A549 (cell line): ENCODE measurements around the gene KDM8. TPM values are rescaled to one million over a fixed set of nuclear protein-coding genes. Genes with fewer than 3 reads are reported as not detected.

Experiments used
- ATAC-seq, 2 experiments: fragments of 200-7000 bp in 1 of 2; fragments of >200 bp in 1 of 2; cut with Nextera tagmentation in 1 of 2; cut with Tn5 transposase in 1 of 2; 3 replicates each; pipeline versions ENCODE4 v1.8.0 to v1.9.1; 2018 to 2020; ENCODE audit warnings: mild to moderate bottlenecking in 1 of 2, moderate library complexity in 1 of 2
- CTCF ChIA-PET: fragments of 300-600 bp; sonication (Branson Sonifier 250); formaldehyde crosslinking; extraction: SDS; loops from one replicate; lab custom pipeline; 2021; ENCODE audit warnings: antibody characterized with exemption, inconsistent platforms; lab: Yijun Ruan, JAX
- POLR2A ChIA-PET: fragments of 350-600 bp; formaldehyde crosslinking; extraction: SDS; loops from one replicate; lab custom pipeline; 2021; ENCODE audit warnings: antibody characterized with exemption, inconsistent platforms; lab: Yijun Ruan, JAX
- DNase-seq, 2 experiments: peaks; one replicate each; pipeline versions ENCODE4 v3.0.0 to v3.0.0-alpha.2; 2011 to 2016; ENCODE audit warnings: low read depth in 1 of 2, low spot score in 1 of 2
- FAIRE-seq: peaks from 2 replicates; lab custom pipeline; 2011; peaks lifted over from hg19 to GRCh38; lab: Jason Lieb, UNC
- H3K27ac ChIP-seq, 2 experiments: fragments of >200 bp; sonication (Bioruptor Twin); formaldehyde crosslinking; 3 replicates each; pipeline ENCODE4 v1.5.1; 2016 to 2017
- H3K4me1 ChIP-seq: fragments of >200 bp; sonication (Bioruptor Twin); formaldehyde crosslinking; 3 replicates; pipeline ENCODE4 v1.6.1; 2016
- H3K4me2 ChIP-seq: fragments of >200 bp; sonication (Bioruptor Twin); formaldehyde crosslinking; 3 replicates; pipeline ENCODE4 v1.6.1; 2016
- H3K4me3 ChIP-seq: fragments of >200 bp; sonication (Bioruptor Twin); formaldehyde crosslinking; 3 replicates; pipeline ENCODE4 v1.5.1; 2016
- H3K9me3 ChIP-seq: fragments of >200 bp; sonication (Bioruptor Twin); formaldehyde crosslinking; 3 replicates; pipeline ENCODE4 v1.6.1; 2016
- BCL3 ChIP-seq: fragments of >200 bp; sonication (Bioruptor Twin); formaldehyde crosslinking; IDR thresholded peaks from 3 replicates; pipeline ENCODE4 v1.6.1; 2016
- CHD2 ChIP-seq: fragments of 150-350 bp; IDR thresholded peaks from 2 replicates; pipeline ENCODE4 v1.6.1; 2014; ENCODE audit warnings: low read length; ENCODE audit not compliant: partially characterized antibody
- CTCF ChIP-seq: fragments of >200 bp; sonication (Bioruptor Twin); formaldehyde crosslinking; IDR thresholded peaks from 3 replicates; pipeline ENCODE4 v1.5.1; 2016
- E2F6 ChIP-seq: IDR thresholded peaks from 2 replicates; pipeline ENCODE4 v1.6.1; 2012; ENCODE audit warnings: low read depth, borderline replicate concordance
- ESRRA ChIP-seq: fragments of 150-350 bp; IDR thresholded peaks from 2 replicates; pipeline ENCODE4 v1.6.1; 2014; ENCODE audit warnings: mild to moderate bottlenecking, low read length, borderline replicate concordance
- FOSB ChIP-seq: fragments of 250-450 bp; sonication (Bioruptor Pico); IDR thresholded peaks from 2 replicates; pipeline ENCODE4 v1.5.0; 2020; ENCODE audit warnings: mild to moderate bottlenecking, moderate library complexity
- FOSL2 ChIP-seq, 2 experiments: fragments of 450-650 bp in 1 of 2; fragments of >200 bp in 1 of 2; sonication (Bioruptor Twin) in 1 of 2; formaldehyde crosslinking; IDR thresholded peaks; 2 replicates each; pipeline versions ENCODE4 v1.5.0 to v1.6.1; 2016 to 2020; ENCODE audit warnings: mild to moderate bottlenecking in 1 of 2, moderate library complexity in 1 of 2
- GATA3 ChIP-seq: IDR thresholded peaks from 2 replicates; pipeline ENCODE4 v1.6.1; 2012; ENCODE audit warnings: borderline replicate concordance
- JUNB ChIP-seq: fragments of >200 bp; sonication (Bioruptor Twin); formaldehyde crosslinking; IDR thresholded peaks from 2 replicates; pipeline ENCODE4 v1.6.1; 2016
- NPAS2 ChIP-seq: fragments of 250-450 bp; sonication (Bioruptor Pico); IDR thresholded peaks from 2 replicates; pipeline ENCODE4 v1.8.0; 2022; ENCODE audit warnings: mild to moderate bottlenecking, moderate library complexity, borderline replicate concordance
- POLR2A ChIP-seq: IDR thresholded peaks from 2 replicates; pipeline ENCODE4 v1.6.1; 2012; ENCODE audit warnings: mild to moderate bottlenecking, low read length
- POLR2AphosphoS2 ChIP-seq: conservative IDR thresholded peaks from 2 replicates; pipeline ENCODE4 v1.6.1; 2012; ENCODE audit warnings: low read length, improper control_type of control experiment, inconsistent platforms
- RARB ChIP-seq: fragments of 250-450 bp; sonication (Bioruptor Pico); IDR thresholded peaks from 2 replicates; pipeline ENCODE4 v1.8.0; 2021; ENCODE audit warnings: mild to moderate bottlenecking, moderate library complexity
- RNF2 ChIP-seq: fragments of 200-600 bp; sonication (generic); IDR thresholded peaks from 2 replicates; pipeline ENCODE4 v1.6.1; 2016; ENCODE audit warnings: low read depth, mild to moderate bottlenecking, antibody characterized with exemption, moderate library complexity, borderline replicate concordance
- SREBF2 ChIP-seq: fragments of 450-650 bp; IDR thresholded peaks from 2 replicates; pipeline ENCODE4 v1.6.1; 2014; ENCODE audit warnings: mild to moderate bottlenecking, moderate library complexity
- ZC3H11A ChIP-seq: fragments of 450-650 bp; IDR thresholded peaks from 2 replicates; pipeline ENCODE4 v1.6.1; 2014; ENCODE audit warnings: antibody characterized with exemption, mild to moderate bottlenecking
- WGBS: methylation state at CpG from one replicate; pipeline ENCODE4 v1.1.6; 2017; ENCODE audit errors: missing lambda C conversion rate; 5-methylcytosine and 5-hydroxymethylcytosine counted together
- polyA plus RNA-seq, 4 experiments: library from polyadenylated mRNA; depleted of rRNA in 3 of 4; stranded (reverse); fragments of >200 nt; fragmentation: RNase III in 1 of 4; extraction: RNeasy Plus Mini Kit Qiagen cat#74134 plus additional on column Dnase treatment in 1 of 4; gene quantifications; 2 replicates in 3 of 4; 3 replicates in 1 of 4; pipeline ENCODE4 v1.2.3, GENCODE V29; 2011 to 2017
- TF ChIP-seq, protein P1 (sequence below): IDR thresholded peaks from 2 replicates; pipeline ENCODE4 v1.6.1; 2012
- TF ChIP-seq, protein P2 (sequence below): fragments of 250-450 bp; sonication (Bioruptor Pico); IDR thresholded peaks from 2 replicates; pipeline ENCODE4 v1.5.0; 2021; ENCODE audit warnings: mild to moderate bottlenecking, moderate library complexity, borderline replicate concordance
- TF ChIP-seq, protein P3 (sequence below): fragments of 150-350 bp; IDR thresholded peaks from 2 replicates; pipeline ENCODE4 v1.6.1; 2014; ENCODE audit warnings: low read depth, mild to moderate bottlenecking, low read length

KDM8 gene
- polyA plus RNA-seq, 2 of the 4 experiments (the other 2 are of a cell fraction): 1.6 to 2.3 TPM

GRCh38 chr16:27171584-27171983 is 31.7 kb upstream of the KDM8 start (continued):
- TF ChIP-seq ZC3H11A: no peak

DNA sequence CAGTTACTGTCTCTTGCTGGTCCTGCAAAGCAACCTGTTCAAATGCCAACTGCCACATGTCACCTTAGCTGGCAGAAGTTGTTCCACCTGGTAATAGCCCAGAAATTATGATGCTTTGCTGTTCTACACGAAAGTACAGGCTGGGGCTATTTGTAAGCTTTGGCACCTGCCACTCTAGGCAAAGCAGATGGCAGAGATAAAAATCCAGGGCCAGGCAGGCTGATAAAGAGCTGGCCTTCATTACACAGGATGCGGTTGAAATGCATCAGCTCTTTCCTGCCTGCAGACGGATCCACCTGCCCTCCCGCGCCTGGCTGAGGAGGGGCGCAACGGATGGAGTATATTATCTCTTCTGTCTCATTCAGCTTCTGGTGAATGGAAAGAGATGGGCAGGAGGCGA is 29.3 kb upstream of the KDM8 start:
- DNase-seq (no peak), FAIRE-seq (no peak)
- POLR2A ChIA-PET: no interaction called here
- Histone ChIP-seq H3K27ac (no peak overlapping the region), H3K4me3 (no peak overlapping the region)
- 70% methylated on average over 8 of the region's 8 CpGs for WGBS
- CTCF ChIA-PET: interaction anchor here (9.0 kb wide), 1 partner anchor 20 kb away, joined by 83 read pairs; no protein-coding TSS in a partner anchor
- TF ChIP-seq GATA3 (no peak), CTCF (no peak), RARB (CRISPR knock-in tag) (no peak), RNF2 (no peak), FOSB (no peak), FOSL2 (IDR thresholded peaks at IDR 0.05) (no peak), FOSL2 (CRISPR knock-in tag; IDR thresholded peaks at IDR 0.05) (no peak), POLR2AphosphoS2 (no peak), POLR2A (no peak), BCL3 (no peak), E2F6 (no peak), JUNB (no peak), NPAS2 (no peak), ESRRA (no peak), SREBF2 (no peak), CHD2 (no peak)
- TF ChIP-seq, protein P1, sequence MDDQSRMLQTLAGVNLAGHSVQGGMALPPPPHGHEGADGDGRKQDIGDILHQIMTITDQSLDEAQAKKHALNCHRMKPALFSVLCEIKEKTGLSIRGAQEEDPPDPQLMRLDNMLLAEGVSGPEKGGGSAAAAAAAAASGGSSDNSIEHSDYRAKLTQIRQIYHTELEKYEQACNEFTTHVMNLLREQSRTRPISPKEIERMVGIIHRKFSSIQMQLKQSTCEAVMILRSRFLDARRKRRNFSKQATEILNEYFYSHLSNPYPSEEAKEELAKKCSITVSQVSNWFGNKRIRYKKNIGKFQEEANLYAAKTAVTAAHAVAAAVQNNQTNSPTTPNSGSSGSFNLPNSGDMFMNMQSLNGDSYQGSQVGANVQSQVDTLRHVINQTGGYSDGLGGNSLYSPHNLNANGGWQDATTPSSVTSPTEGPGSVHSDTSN: no peak
- TF ChIP-seq, protein P2, sequence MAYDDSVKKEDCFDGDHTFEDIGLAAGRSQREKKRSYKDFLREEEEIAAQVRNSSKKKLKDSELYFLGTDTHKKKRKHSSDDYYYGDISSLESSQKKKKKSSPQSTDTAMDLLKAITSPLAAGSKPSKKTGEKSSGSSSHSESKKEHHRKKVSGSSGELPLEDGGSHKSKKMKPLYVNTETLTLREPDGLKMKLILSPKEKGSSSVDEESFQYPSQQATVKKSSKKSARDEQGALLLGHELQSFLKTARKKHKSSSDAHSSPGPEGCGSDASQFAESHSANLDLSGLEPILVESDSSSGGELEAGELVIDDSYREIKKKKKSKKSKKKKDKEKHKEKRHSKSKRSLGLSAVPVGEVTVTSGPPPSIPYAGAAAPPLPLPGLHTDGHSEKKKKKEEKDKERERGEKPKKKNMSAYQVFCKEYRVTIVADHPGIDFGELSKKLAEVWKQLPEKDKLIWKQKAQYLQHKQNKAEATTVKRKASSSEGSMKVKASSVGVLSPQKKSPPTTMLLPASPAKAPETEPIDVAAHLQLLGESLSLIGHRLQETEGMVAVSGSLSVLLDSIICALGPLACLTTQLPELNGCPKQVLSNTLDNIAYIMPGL (CRISPR knock-in tag): no peak
- TF ChIP-seq, protein P3, sequence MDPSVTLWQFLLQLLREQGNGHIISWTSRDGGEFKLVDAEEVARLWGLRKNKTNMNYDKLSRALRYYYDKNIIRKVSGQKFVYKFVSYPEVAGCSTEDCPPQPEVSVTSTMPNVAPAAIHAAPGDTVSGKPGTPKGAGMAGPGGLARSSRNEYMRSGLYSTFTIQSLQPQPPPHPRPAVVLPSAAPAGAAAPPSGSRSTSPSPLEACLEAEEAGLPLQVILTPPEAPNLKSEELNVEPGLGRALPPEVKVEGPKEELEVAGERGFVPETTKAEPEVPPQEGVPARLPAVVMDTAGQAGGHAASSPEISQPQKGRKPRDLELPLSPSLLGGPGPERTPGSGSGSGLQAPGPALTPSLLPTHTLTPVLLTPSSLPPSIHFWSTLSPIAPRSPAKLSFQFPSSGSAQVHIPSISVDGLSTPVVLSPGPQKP: no peak
- TF ChIP-seq, all 56 proteins: peak for 0
- 0 out of 3 replicates have a peak, but pooled peaks cover 2% of the 10 kb centered on the region for H3K9me3 ChIP-seq
- H3K4me2 ChIP-seq: no peak overlapping the region
- H3K4me1 ChIP-seq: peaks cover 10% of the 10 kb centered on the region
- ATAC-seq: no peak
